Measurements from ENCODE around the gene SLC43A1.

Gene SLC43A1

DNA sequence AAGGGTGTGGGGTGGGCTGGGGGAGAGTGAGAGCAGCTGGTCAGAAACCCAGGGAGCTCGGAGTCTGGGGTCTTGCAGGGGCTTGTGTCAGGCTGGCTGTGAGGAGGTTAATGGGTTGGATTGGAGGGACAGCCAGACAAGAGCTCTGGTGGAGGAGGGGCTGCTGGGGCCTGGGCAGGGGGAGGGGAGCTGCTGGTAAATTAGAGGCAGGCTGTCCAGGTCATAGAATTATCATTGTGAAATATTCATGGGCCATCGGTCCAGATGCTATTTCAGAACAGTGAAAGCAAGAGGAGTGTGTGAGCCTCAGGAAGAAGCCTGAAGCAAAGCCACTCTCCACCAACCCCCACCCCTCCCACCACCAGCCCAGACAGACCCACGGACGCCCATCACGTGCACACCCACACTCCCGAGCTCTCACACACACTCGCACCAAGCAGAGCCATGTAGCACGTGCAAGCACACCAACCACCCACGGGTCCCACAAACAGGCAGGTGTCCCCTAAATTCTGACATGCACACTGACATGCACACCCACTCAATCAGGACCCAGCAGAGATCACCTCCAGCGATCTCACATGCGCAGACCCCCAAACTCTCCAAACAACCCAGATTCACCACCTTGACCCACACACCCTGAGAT is 36.4 kb downstream of the SLC43A1 start:
- no peak for DNase-seq (ENCODE audit: low read depth)

DNA sequence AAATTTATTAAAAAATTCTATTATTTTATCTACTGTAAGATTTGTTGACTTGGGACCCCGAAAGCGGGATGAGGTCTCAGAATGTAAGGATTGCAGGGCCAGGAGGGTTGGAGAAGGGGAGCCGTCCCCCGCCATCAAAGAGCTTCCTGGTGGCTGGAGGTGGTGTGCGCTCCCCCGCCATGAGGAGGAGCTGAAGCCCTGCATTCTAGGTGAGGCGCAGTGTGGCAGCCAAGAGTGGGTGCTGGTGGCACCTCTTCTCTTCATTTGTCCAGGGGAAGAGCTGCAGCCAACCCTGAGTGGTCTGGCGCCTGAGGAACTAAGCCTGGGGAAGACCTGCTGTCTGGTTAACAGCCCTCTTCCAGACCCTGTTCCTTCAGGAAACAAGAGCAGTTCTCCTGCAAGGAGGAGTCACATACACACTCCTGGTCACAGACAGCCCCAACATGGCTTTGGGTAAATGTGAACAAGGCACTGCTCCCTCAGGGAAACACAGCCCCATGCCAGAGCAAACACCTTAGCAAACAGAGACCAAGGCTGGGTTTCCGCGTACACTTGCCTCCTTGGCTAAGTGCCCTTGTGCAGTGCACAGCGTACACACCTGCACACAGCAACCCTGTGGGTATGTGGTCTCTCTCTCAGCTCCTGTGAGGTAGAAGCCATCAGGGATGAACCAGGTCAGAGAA is 37.9 kb downstream of the SLC43A1 start:
- no peak for DNase-seq (ENCODE audit: low read depth)

DNA sequence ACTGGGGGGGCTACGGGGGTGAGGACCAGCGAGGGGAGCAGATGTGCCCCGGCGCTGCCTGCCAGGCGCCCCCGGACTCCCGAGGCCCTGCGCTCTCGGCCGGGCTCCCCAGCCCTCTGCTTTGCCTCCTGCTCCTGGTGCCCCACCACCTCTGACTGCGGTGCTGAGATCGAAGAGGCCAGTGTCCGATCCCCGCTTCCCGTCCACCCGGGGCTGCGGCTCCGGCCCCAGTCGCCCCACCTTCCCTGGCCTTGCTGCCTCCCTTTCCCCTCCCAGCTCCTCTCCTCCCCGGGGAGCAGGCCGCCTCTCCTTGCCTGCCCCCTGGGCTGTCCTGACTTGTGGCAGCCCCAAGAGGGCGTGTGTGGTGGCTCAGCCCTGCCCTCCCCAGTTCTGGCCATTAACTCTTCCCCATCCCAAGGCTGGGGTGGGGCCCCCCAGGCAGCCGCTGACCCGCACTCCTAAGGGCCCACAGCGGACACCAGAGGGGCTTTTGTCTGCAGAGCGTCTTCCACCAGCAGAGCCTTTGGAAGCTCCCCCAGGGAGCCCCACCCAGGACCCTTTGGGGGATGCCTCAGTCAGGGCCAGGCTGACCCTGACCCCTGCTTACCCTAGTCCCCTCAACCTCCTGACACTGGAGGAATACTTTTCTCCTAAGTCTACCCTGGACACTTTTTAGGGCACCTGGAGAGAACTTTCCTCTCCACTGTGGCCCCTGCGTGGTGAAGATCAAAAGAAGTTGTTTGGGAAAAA is 38.6 kb downstream of the SLC43A1 start:
- DNase-seq (ENCODE audit: low read depth), result peak; percentile 52

- DNase-seq (ENCODE audit: low read depth), result no peak
These were observed 39.3 kb downstream of the SLC43A1 start for GRCh38 chr11:57476047-57476756.

DNA sequence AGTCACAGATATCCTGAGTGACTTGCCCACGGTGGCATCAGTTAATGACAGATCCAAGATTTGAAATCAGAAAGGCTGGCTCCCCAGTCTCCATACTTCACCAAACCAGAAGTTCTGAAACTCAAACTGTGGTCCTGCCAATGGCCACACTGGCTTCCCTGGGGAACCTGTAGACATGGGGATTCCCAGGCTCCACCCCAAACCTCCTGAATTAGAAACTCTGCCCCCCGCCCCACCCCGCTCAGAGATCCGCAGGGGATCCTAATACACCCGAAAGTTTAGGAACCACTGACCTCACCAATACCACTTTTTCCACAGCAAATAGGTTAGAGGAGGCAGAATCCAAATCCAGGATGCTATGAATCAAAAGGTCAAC is 39.8 kb downstream of the SLC43A1 start:
- no peak for DNase-seq (ENCODE audit: low read depth)

GRCh38 chr11:57475191-57475590 is 40.3 kb downstream of the SLC43A1 start:
- DNase-seq (ENCODE audit: low read depth), result no peak

DNA sequence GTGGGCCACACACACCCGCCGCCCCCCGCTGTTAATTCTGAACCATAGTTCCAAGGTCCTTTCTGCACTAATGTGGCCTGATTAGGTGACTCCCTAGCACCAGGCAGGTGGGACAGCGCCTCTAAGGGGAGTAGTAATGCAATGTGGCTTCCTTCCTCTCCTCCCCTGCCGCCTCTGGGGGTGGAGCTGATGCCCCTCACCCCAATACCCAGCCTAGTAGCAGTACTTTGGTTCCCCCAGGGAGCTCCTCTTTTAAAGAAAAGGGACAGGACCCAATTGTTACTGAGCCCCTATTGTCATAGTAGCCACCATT is 40.7 kb downstream of the SLC43A1 start:
- no peak for DNase-seq (ENCODE audit: low read depth)

DNA sequence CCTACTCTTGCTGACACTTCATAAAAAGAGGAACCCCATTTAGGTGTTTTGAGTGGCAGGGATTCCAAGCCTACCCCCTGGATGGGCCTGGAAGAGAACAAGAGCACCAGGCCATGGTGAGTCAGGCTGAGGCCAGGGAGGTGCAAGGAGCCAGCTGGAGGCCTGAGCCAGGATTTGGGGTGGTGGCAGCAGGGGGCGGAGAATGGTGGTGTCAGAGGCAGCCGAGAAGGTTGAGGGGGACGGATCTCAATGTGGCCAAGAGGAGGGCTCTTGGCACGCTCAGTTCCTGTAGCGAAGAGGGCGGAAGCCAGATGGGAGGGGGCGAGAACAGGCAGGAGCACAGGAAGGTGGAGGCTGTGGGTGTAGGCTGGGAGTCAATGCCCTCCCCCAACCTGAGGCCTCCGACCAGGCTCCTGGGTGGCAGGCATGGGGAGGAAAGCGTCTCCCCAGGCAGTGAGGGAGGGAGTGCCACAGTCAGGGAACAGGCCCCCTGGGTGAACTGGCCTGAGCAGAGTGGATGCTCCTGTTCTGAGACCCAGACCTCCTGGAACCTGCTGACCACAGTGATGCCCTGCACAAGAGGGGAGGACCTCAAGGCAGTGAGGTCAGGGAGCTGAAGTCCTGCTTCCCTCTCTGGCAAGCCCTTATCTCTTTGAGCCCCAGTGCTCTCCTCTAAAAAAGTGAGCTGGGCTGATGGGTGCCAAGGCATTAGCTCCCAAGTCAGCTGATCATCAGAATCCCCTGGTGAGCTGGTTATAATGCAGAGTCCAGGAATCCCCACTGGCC is 41.3 kb downstream of the SLC43A1 start:
- DNase-seq (ENCODE audit: low read depth), result no peak

GRCh38 chr11:57473285-57473841 is 42.1 kb downstream of the SLC43A1 start:
- DNase-seq (ENCODE audit: low read depth), result no peak

GRCh38 chr11:57471496-57471895 is 44.0 kb downstream of the SLC43A1 start:
- no peak for DNase-seq (ENCODE audit: low read depth)

GRCh38 chr11:57469268-57469667 is 46.2 kb downstream of the SLC43A1 start:
- no peak for DNase-seq (ENCODE audit: low read depth)

- no peak for DNase-seq (ENCODE audit: low read depth)
These were observed 47.2 kb downstream of the SLC43A1 start for GRCh38 chr11:57468276-57468675.

DNA sequence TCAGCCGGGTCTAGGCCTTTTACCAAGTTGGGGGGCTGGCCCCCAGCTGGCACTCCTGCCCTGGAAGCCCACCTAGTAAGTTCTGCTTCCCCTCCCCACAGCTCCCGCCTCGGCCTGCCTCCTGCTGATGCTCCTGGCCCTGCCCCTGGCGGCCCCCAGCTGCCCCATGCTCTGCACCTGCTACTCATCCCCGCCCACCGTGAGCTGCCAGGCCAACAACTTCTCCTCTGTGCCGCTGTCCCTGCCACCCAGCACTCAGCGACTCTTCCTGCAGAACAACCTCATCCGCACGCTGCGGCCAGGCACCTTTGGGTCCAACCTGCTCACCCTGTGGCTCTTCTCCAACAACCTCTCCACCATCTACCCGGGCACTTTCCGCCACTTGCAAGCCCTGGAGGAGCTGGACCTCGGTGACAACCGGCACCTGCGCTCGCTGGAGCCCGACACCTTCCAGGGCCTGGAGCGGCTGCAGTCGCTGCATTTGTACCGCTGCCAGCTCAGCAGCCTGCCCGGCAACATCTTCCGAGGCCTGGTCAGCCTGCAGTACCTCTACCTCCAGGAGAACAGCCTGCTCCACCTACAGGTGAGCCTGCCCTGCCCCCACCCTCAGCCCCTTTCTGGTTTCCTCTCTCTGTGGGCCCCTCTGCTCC is 47.9 kb downstream of the SLC43A1 start:
- no peak for DNase-seq (ENCODE audit: low read depth)

GRCh38 chr11:57466680-57467079 is 48.8 kb downstream of the SLC43A1 start:
- DNase-seq (ENCODE audit: low read depth), result no peak

- DNase-seq (ENCODE audit: low read depth), result no peak
These were observed 50.8 kb downstream of the SLC43A1 start for GRCh38 chr11:57464539-57465181.

GRCh38 chr11:57463671-57464538 is 51.6 kb downstream of the SLC43A1 start:
- DNase-seq (ENCODE audit: low read depth), result no peak

DNA sequence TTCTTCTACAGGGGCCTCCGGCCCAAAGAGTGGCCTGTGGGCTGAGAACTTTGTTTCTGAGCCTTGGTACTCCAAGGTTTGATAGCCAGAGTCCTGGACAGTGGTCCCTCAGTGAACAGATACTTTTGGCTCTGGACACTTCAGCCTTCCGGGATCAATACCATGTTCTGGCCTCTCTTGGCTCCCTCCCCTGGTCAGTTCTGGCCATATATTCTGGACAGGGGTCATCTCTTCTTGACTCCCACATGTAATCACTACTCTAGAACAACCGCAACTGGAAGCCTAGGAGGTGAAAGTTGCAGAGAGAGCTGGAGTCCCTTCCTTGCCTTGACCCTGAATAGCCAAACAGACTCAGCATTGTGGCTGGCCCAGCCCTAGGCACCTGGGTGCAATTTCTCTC is 52.9 kb downstream of the SLC43A1 start:
- DNase-seq (ENCODE audit: low read depth), result no peak

GRCh38 chr11:57461841-57462489 is 53.5 kb downstream of the SLC43A1 start:
- DNase-seq (ENCODE audit: low read depth), result no peak
